HCT116 (cell line): ENCODE results near the gene NSMF. TPM values are rescaled to one million over a fixed set of nuclear protein-coding genes. Genes with fewer than 3 reads are reported as not detected.

Source experiments
- ATAC-seq: fragments of 200-7000 bp; cut with Tn5 transposase; 2 replicates; pipeline ENCODE4 v1.9.1; 2020; ENCODE audit warnings: mild to moderate bottlenecking, moderate library complexity
- BruUV-seq: library from RNA; stranded (reverse); fragments of 400-500 nt; replicated peaks from 2 replicates; lab custom pipeline; 2021; lab: Mats Ljungman, UMichigan
- CTCF ChIA-PET: fragments of 300-600 bp; sonication (Branson Sonifier 250); formaldehyde crosslinking; loops from one replicate; lab custom pipeline; 2021; ENCODE audit warnings: antibody characterized with exemption; lab: Charles Lee
- POLR2A ChIA-PET: fragments of 300-600, 350-600 bp; sonication (Branson Sonifier 250); formaldehyde crosslinking; loops from one replicate; lab custom pipeline; 2021; ENCODE audit warnings: antibody characterized with exemption; lab: Charles Lee
- RAD21 ChIA-PET, 2 experiments: fragments of 300-600 bp; sonication (Branson Sonifier 250); formaldehyde crosslinking; loops; one replicate each; lab custom pipeline; 2023; ENCODE audit warnings: low total read pairs in 2 of 2; ENCODE audit not compliant: uncharacterized antibody in 2 of 2, unreplicated experiment in 2 of 2, low non-redundant PET in 1 of 2; lab: Charles Lee
- DNase-seq: peaks from one replicate; pipeline ENCODE4 v3.0.0-alpha.2; 2010; ENCODE audit warnings: low read depth, low spot score
- H2AFZ ChIP-seq: fragments of 200-600 bp; shearing (Covaris generic), sonication (generic); 2 replicates; pipeline ENCODE4 v1.6.1; 2017; ENCODE audit warnings: low read depth, mixed run types, mixed read lengths, antibody characterized with exemption, low read length; ENCODE audit not compliant: poor library complexity, severe bottlenecking
- H3K27ac ChIP-seq: 2 replicates; pipeline ENCODE4 v1.5.1; 2012; ENCODE audit warnings: low read depth, low read length
- H3K27me3 ChIP-seq: fragments of 200-600 bp; sonication (generic); 2 replicates; pipeline ENCODE4 v1.6.1; 2016; ENCODE audit warnings: mixed run types, low read length, mixed read lengths; ENCODE audit not compliant: insufficient read depth
- H3K36me3 ChIP-seq, 2 experiments: fragments of 200-500 bp in 1 of 2; fragments of 200-600 bp in 1 of 2; sonication (Bioruptor generic) in 1 of 2; sonication (generic) in 1 of 2; 2 replicates each; pipeline versions ENCODE4 v1.5.1 to v1.6.1; 2014 to 2016; ENCODE audit warnings: low read length in 2 of 2, inconsistent platforms in 1 of 2, mixed read lengths in 1 of 2, mixed run types in 1 of 2; ENCODE audit not compliant: insufficient read depth in 2 of 2, control insufficient read depth in 1 of 2
- H3K4me1 ChIP-seq, 2 experiments: fragments of 200-600 bp in 1 of 2; sonication (generic) in 1 of 2; 2 replicates each; pipeline versions ENCODE4 v1.5.1 to v1.6.1; 2012 to 2017; ENCODE audit warnings: low read length in 2 of 2, inconsistent platforms in 1 of 2, mild to moderate bottlenecking in 1 of 2, mixed read lengths in 1 of 2, mixed run types in 1 of 2, moderate library complexity in 1 of 2; ENCODE audit not compliant: insufficient read depth in 2 of 2, control insufficient read depth in 1 of 2
- H3K4me2 ChIP-seq: fragments of 200-600 bp; sonication (generic); 2 replicates; pipeline ENCODE4 v1.6.1; 2017; ENCODE audit warnings: mixed run types, low read length, mixed read lengths
- H3K4me3 ChIP-seq, 2 experiments: fragments of 200-600 bp in 1 of 2; sonication (generic) in 1 of 2; replicated peaks in 1 of 2; 2 replicates each; pipeline ENCODE4 v1.5.1; 2011 to 2016; ENCODE audit warnings: low read length in 2 of 2, control low read depth in 1 of 2, low read depth in 1 of 2, mild to moderate bottlenecking in 1 of 2, mixed read lengths in 1 of 2, mixed run types in 1 of 2
- H3K79me2 ChIP-seq: fragments of 200-600 bp; sonication (generic); 2 replicates; pipeline ENCODE4 v1.6.1; 2017; ENCODE audit warnings: mild to moderate bottlenecking, mixed run types, low read length, moderate library complexity, mixed read lengths; ENCODE audit not compliant: insufficient read depth
- H3K9ac ChIP-seq: fragments of 200-600 bp; sonication (generic); 2 replicates; pipeline ENCODE4 v1.6.1; 2016; ENCODE audit warnings: low read length, mixed read lengths
- H3K9me2 ChIP-seq: fragments of 200-600 bp; sonication (generic), shearing (Covaris generic); 2 replicates; pipeline ENCODE4 v1.6.1; 2017; ENCODE audit warnings: mixed run types, mild to moderate bottlenecking, moderate library complexity; ENCODE audit not compliant: insufficient read depth
- H3K9me3 ChIP-seq, 2 experiments: fragments of 200-500 bp in 1 of 2; fragments of 200-600 bp in 1 of 2; sonication (Bioruptor generic) in 1 of 2; sonication (generic) in 1 of 2; 2 replicates each; pipeline ENCODE4 v1.6.1; 2014 to 2017; ENCODE audit warnings: low read length in 2 of 2, mixed read lengths in 2 of 2, inconsistent platforms in 1 of 2, low read depth in 1 of 2, mild to moderate bottlenecking in 1 of 2, mixed run types in 1 of 2, moderate library complexity in 1 of 2; ENCODE audit not compliant: control insufficient read depth in 1 of 2, insufficient read depth in 1 of 2
- H4K20me1 ChIP-seq: fragments of 200-600 bp; sonication (generic), shearing (Covaris generic); 2 replicates; pipeline ENCODE4 v1.6.1; 2017; ENCODE audit warnings: mixed run types, mild to moderate bottlenecking, moderate library complexity; ENCODE audit not compliant: insufficient read depth
- CBX3 ChIP-seq: IDR thresholded peaks from 2 replicates; pipeline ENCODE4 v1.6.1; 2012; ENCODE audit warnings: low read depth
- REST ChIP-seq: IDR thresholded peaks from 2 replicates; pipeline ENCODE4 v1.6.1; 2012; ENCODE audit warnings: low read depth
- SP1 ChIP-seq: IDR thresholded peaks from 2 replicates; pipeline ENCODE4 v1.6.1; 2012; ENCODE audit warnings: low read depth
- ZFX ChIP-seq: fragments of 450-650 bp; IDR thresholded peaks from 2 replicates; pipeline ENCODE4 v1.6.1; 2017
- intact Hi-C: fragments of 100-400 bp; cut with micrococcal nuclease; formaldehyde crosslinking; loops from 2 replicates; pipeline ENCODE4 v1.10.0; 2022
- total RNA-seq: library from RNA; stranded (reverse); gene quantifications from one replicate; pipeline ENCODE4 v1.2.1, GENCODE V29; 2021; ENCODE audit not compliant: unreplicated experiment

NSMF gene
- total RNA-seq, 1 experiment from 2014 or later = 81.9 TPM

GRCh38 chr9:137417161-137418021, 41.7 kb downstream of the NSMF start (continued):
- no peak for TF ChIP-seq REST
- TF ChIP-seq ZFX = no peak
- TF ChIP-seq SP1 = no peak
- TF ChIP-seq CBX3 = no peak

GRCh38 chr9:137416563-137417151, 42.5 kb downstream of the NSMF start:
- no TSS peak for BruUV-seq
- intact Hi-C loops = no loop called here
- ATAC-seq = no peak
- Histone ChIP-seq H3K9me3 (no peaks in the 10 kb centered on the region), H3K9me2 (no peaks in the 10 kb centered on the region), H3K27ac (no peak overlapping the region), H3K4me1 (peaks cover 28 to 36% of the 10 kb centered on the region in 2 experiments), H3K4me2 (no peak overlapping the region), H2AFZ (no peak overlapping the region)
- RAD21 ChIA-PET = no interaction called here
- CTCF ChIA-PET = no interaction called here
- POLR2A ChIA-PET = no interaction called here
- DNase-seq = no peak
- no peak for TF ChIP-seq CBX3
- TF ChIP-seq, all 23 proteins: peak for 0
- H3K36me3 ChIP-seq = no peaks in the 10 kb centered on the region
- H3K9ac ChIP-seq = no peak overlapping the region
- H3K79me2 ChIP-seq = peaks cover 52% of the 10 kb centered on the region
- H3K27me3 ChIP-seq = no peaks in the 10 kb centered on the region
- no peaks in the 10 kb centered on the region for H4K20me1 ChIP-seq
- no peak overlapping the region for H3K4me3 ChIP-seq
